ENCODE measurements around the gene PHACTR3.

- TF ChIP-seq POLR2A (IDR thresholded peaks at IDR 0.05) (no peak), CTCF (IDR thresholded peaks at IDR 0.05) (no peak)
Observed at GRCh38 chr20:59559863-59560262, 44.5 kb upstream of the PHACTR3 start.

All from gastroesophageal sphincter (tissue), 3 donors.